HG03280 (cell line): ENCODE data around the gene BTRC.
"Not testable (repeated sequence)": the region's sequence is repeated elsewhere in the genome, so short reads cannot be mapped to it uniquely, and the experiment has no call there.

Source experiments
- ATAC-seq: cut with Tn5 transposase; IDR thresholded peaks from one replicate; pipeline ENCODE4 v1.9.1; 2021; ENCODE audit warnings: mild to moderate bottlenecking, moderate library complexity; ENCODE audit not compliant: unreplicated experiment

Gene BTRC

GRCh38 chr10:101353692-101354327, at the start of gene BTRC:
BTRC (plus strand) TSS chr10:101354165; CDS start chr10:101354181, 16 bp downstream.
- ATAC-seq = peak; percentile 94

- no peak for ATAC-seq
Measured at GRCh38 chr10:101304316-101304715, 49.6 kb upstream of the BTRC start.

DNA sequence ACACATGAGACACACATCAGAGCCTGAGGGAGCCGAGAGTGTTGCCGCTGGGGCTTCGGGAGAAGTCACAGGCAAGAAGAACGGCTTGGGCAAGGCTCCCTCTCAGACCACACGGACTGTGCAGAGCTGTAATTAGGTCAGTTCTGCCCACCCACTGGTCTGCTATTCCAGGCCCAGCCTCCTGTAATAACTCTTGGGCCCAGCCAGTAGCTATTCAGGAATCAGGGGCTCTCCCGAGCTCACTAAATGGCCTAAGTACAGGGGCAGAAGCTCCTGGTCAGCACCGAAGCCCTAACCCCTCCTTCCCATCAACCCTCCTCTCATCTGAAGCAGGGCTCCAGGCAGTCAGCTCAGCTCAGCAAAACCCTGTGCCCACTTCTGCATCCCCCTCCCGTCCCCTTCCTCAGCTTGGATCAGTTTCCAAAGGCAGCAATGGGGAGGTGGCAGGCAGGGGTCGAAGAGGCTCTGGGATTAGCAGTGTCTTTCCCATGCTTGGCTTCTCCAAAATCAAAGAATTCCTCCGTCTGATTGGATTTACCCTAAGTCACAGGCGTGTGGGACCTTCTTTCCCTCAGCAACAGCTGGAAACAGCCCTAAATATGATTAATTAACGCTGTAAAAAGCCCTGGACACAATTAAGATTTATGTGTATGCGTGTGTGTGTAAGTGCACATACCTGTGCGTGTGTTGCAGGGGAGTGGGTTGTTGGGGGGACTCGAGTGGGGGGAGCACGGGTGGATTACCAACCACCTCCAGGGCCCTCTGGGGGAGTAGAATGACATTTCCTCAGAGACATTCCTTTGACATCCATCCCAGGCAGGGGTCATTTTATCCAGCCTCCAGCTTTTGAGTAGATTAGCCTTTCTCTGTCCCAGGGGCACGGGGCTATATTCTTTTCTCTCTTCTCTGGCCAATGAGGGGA, 48.4 kb upstream of the BTRC start:
- ATAC-seq = no peak

- no peak for ATAC-seq
Measured at GRCh38 chr10:101308051-101308450, 45.9 kb upstream of the BTRC start.

GRCh38 chr10:101310529-101311184, 43.3 kb upstream of the BTRC start:
- no peak for ATAC-seq

GRCh38 chr10:101311185-101312066, 42.5 kb upstream of the BTRC start:
- no peak for ATAC-seq

GRCh38 chr10:101319241-101319915, 34.6 kb upstream of the BTRC start:
- ATAC-seq = no peak

- no peak for ATAC-seq
Measured at GRCh38 chr10:101321073-101321472, 32.9 kb upstream of the BTRC start.

DNA sequence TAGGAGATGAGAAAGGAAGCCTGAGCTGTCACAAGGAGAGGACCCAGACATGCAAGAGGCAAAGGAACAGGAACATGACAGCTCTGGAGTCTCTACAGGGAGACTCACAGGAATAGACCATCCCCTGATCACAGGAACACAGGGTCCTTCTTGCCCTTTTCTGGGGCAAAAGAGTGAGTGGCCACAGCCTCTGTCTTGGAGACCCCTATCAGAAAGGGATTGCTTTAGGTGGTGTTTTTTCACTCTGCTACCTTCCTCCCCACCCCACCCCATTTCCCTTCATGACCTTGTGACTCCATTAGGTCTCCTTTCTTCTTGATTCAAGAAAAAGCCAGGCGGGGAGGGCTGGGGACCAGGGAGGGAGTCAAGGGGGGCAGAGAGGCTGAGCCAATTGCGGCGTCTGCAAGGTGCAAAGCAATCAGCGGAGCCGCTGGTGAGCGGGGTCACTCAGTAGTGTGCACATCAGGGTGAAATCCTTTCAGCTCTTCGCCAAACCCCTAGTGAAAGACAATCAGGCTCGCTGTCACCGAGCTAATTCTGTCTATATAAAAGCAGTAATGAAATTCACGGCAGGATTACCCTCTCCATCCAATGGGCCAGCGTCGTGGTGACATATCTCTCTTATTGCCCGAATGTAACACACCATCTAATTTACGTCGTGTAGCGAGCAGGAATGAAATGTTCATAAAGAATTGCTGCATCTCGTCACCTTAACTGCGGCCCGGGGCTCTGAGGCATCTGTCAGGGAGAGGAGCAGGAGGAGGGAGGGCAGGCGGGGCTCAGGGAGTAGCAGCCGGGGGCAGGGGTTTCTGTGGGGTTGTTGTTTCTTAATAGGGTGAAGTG, 31.5 kb upstream of the BTRC start:
- ATAC-seq = no peak

DNA sequence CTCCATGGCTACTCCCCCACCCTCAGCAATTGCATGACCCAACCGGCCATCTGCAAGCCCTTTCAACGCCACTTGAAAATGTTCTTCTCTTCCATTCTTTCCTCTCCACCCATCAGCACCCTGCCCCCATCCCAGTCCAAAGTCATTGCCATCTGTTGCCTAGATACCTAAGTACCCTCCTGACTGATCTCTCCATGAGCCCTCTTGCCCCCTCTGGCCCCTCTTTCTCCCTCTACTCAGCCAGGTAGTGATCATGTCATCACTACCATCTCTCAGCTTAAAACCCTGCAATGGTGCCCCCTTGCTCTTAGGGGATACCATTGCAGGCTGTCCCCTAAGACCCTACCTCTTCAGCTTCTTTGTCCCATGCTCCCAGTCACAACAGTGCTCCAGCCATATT, 30.5 kb upstream of the BTRC start:
- no peak for ATAC-seq

DNA sequence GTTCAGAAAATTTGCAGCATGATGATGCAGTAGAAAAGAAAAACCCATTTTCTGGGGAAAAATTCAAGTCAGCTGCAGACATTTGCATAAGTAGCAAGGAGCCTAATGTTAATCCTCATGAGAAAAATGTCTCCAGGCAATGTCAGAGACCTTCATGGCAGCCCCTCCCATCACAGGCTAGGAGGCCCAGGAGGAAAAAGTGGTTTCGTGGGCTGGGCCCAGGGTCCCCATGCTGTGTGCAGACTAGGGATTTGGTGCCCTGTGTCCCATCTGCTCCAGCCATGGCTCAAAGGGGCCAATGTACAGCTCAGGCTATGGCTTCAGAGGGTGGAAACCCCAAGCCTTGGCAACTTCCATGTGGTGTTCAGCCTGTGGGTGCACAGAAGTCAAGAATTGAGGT, 26.5 kb upstream of the BTRC start:
- ATAC-seq = not testable (repeated sequence)

DNA sequence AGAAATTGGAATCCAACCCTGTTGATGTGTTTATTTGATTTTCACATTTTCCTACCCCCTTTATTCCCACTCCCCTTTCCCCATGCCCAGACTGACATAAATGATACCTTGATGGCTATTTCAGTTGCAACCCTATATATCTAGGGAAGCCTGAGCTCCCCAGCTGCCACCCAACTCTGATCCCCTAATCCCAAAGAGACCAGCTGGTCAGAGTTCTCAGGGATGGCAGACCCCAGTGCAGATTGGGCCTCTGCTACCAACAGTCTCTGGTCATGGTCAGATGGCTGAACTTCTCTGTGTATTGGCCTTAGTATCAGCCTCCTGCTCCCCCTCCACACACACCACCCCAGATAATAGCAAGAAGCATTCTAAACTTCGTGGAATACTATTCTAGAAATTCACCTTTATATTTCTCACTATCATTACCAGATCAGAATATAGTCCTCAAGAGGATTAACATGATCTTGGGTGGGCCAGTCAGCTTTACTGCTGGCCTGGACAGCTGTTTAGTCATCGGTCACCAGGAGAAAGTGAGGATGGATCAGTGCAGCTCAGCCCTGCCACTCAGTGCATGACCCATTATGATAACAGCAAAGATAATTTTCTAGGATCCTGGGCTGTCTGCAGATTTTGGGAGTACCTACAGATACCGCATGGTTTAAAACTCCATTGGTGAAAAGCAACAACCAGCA, 24.5 kb upstream of the BTRC start:
- ATAC-seq = no peak

DNA sequence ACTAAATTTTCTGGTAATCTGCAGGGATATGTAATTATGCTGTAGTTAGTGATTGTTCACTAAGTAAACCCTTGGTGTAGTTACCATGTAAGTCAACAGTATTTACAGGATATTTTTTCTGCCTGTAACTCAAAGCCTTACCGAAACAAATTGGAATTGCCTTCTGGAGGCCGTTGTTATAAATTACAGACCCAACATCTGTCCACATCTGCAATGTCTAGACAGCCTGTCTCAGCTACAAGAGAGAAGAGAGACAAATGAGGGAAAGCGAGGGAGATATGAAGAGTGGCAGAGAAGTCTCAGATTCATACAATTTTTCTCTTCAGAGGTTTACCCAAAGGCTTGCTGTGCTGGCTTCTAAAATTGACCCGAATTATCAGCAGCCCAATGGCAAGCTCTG, 23.7 kb upstream of the BTRC start:
- no peak for ATAC-seq

DNA sequence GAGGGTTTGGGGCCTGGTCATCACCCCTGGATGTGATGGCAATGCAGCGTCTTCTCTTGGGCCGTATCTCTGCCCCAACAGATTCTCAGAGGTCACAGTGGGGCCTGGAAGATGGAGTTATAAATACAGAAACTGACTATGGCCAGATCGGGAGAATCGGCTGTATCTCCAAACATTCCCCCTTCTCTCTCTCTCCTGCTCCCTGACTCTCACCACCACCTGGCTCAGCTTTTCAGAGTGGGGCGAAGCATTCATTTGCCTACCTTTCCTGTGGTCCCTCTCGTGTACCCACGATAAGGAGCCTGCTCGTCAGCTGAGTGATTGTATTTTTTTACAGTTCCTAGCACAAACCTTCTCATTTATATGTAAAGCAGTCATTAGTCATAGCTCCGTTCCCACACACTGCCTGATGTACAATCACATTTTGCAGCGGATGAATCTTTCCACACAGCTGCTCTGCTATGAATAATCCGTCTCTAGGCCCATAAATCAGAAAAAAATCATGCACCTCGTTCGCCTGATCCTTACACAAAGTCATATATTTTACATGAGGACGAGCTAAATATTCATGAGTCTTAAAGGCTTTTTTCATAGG, 23.2 kb upstream of the BTRC start:
- no peak for ATAC-seq

DNA sequence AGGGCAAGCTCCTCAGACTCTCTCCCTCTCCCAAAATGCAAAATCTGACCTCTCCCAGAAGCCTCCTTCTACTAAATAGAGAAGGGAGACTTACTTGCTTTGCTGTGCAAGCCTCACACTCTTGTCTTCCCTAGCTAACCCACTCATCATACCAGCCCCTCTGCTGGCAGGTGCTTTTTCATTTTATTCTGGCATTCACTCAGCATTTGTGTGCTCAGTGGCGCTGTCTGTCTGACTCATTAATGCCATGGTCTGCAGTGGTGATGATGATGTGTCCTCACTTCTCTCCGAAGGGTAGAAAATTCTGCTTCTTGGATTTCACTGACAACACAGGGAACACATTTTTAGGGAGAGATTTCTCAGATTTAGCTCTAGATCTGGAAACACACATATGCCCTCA, 22.0 kb upstream of the BTRC start:
- no peak for ATAC-seq

- ATAC-seq = not testable (repeated sequence)
Measured at GRCh38 chr10:101334259-101334658, 19.7 kb upstream of the BTRC start.

DNA sequence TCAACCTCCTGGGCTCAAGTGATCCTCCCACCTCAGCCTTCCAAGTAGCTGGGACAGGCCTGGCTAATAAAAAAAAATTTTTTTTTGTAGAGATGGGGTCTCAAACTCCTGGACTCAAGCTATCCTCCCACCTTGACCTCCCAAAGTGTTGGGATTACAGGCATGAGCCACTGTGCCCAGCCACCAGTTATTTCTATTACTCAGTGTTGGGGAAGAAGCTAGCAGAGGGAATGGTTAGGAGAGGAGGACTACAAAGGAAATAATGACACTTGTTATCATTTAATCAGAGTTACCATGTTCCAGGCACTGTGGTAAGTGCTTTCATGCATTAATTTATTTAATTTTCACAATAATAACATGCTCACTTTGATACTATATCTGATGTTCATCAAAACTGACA, 17.6 kb upstream of the BTRC start:
- ATAC-seq = no peak

DNA sequence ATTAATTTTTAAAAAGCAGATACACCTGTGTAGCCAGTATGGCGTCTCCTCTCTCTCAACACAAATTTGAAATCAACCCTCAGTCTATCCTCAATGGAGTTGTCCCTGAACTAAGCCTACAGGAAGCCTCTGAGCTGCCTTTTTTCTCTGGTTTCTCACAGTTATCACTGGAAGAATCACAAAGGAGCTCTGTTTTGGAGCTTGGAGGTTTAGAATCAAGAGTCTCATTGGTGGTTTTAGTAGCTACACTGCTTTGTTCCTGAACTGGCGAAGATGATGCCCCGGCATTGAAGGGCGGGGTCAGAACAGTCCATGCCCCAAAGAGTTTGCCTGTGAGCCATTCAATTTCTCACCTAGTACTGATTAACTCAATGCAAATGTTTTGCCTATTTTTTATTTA, 16.1 kb upstream of the BTRC start:
- no peak for ATAC-seq
